Measurements from ENCODE around the gene SPAG17.

- TF ChIP-seq CTCF (optimal IDR thresholded peaks at IDR 0.05 in 1 of 3, IDR thresholded peaks at IDR 0.05 in 1 of 3, conservative IDR thresholded peaks at IDR 0.05 in 1 of 3; ENCODE audit: extremely low read depth in 1 of 3, insufficient read depth in 2 of 3, low read length in 3 of 3): no peak
- TF ChIP-seq EZH2 (IDR thresholded peaks at IDR 0.05; ENCODE audit: low read length): no peak
Observed at GRCh38 chr1:117985973-117986372, 199.1 kb downstream of the SPAG17 start.
